GM18951 (cell line): ENCODE results near the gene INO80.

Experiments
- POLR2A ChIP-seq: IDR thresholded peaks from 4 replicates; pipeline ENCODE4 v1.6.1; 2011; ENCODE audit warnings: mild to moderate bottlenecking; ENCODE audit not compliant: insufficient read length, insufficient read depth; ENCODE audit errors: extremely low read depth
- in situ Hi-C: fragments of 300-500 bp; cut with MboI; formaldehyde crosslinking; loops from one replicate; pipeline ENCODE4 v1.12.0; 2022; ENCODE audit warnings: low sequenced_read_pairs, mixed read lengths, inconsistent platforms; ENCODE audit not compliant: unreplicated experiment

The INO80 gene

GRCh38 chr15:41128174-41128902 is 12.3 kb upstream of the INO80 start:
- no peak for TF ChIP-seq POLR2A
- in situ Hi-C loops: no loop called here

GRCh38 chr15:41125931-41126642 is 10.0 kb upstream of the INO80 start:
- in situ Hi-C loops: no loop called here
- TF ChIP-seq POLR2A: no peak

GRCh38 chr15:41125063-41125669 is 9.1 kb upstream of the INO80 start:
- no peak for TF ChIP-seq POLR2A
- in situ Hi-C loops: no loop called here

- in situ Hi-C loops: no loop called here
- no peak for TF ChIP-seq POLR2A
These were observed 8.0 kb upstream of the INO80 start for GRCh38 chr15:41124058-41124457.

- no peak for TF ChIP-seq POLR2A
- in situ Hi-C loops: no loop called here
These were observed 6.8 kb upstream of the INO80 start for GRCh38 chr15:41122849-41123248.

- no peak for TF ChIP-seq POLR2A
- in situ Hi-C loops: no loop called here
These were observed 5.9 kb upstream of the INO80 start for GRCh38 chr15:41121951-41122350.

- TF ChIP-seq POLR2A: no peak
- in situ Hi-C loops: no loop called here
These were observed 827 bp upstream of the INO80 start for GRCh38 chr15:41116962-41117252.

- no peak for TF ChIP-seq POLR2A
- in situ Hi-C loops: no loop called here
These were observed 396 bp downstream of the INO80 start for GRCh38 chr15:41115652-41116115.

- TF ChIP-seq POLR2A: no peak
These were observed 874 bp downstream of the INO80 start for GRCh38 chr15:41115161-41115651.

GRCh38 chr15:41106947-41107346 is 9.1 kb downstream of the INO80 start:
- no peak for TF ChIP-seq POLR2A
- in situ Hi-C loops: no loop called here

More at GRCh38 chr15:41115161-41115651, 874 bp downstream of the INO80 start:
- in situ Hi-C loops: no loop called here

GRCh38 chr15:41105348-41106334 is 10.4 kb downstream of the INO80 start:
- no peak for TF ChIP-seq POLR2A
- in situ Hi-C loops: no loop called here

GRCh38 chr15:41104234-41104633 is 11.8 kb downstream of the INO80 start:
- in situ Hi-C loops: no loop called here
- no peak for TF ChIP-seq POLR2A

GRCh38 chr15:41102854-41103253 is 13.2 kb downstream of the INO80 start:
- in situ Hi-C loops: no loop called here
- no peak for TF ChIP-seq POLR2A
